GM21576 (cell line): Measurements from ENCODE around the gene PCLO.

Experiments used
- ATAC-seq: cut with Tn5 transposase; IDR thresholded peaks from one replicate; pipeline ENCODE4 v1.9.1; 2021; ENCODE audit warnings: mild to moderate bottlenecking, moderate library complexity; ENCODE audit not compliant: unreplicated experiment

The PCLO gene

GRCh38 chr7:83162402-83163256 lies at the start of gene PCLO:
TSS of gene PCLO (minus strand) at chr7:83162884. CDS start at chr7:83162592, 292 bp downstream.
- peak; percentile 90 for ATAC-seq

GRCh38 chr7:83211685-83212084 lies 49.0 kb upstream of the PCLO start:
- no peak for ATAC-seq

- ATAC-seq, result no peak
Observed at GRCh38 chr7:83210479-83210878, 47.8 kb upstream of the PCLO start.

GRCh38 chr7:83204715-83205114 lies 42.0 kb upstream of the PCLO start:
- ATAC-seq, result no peak

- ATAC-seq, result no peak
Observed at GRCh38 chr7:83201355-83201754, 38.7 kb upstream of the PCLO start.

GRCh38 chr7:83190659-83191389 lies 28.1 kb upstream of the PCLO start:
- ATAC-seq, result no peak

- ATAC-seq, result no peak
Observed at GRCh38 chr7:83178796-83179195, 16.1 kb upstream of the PCLO start.

- ATAC-seq, result no peak
Observed at GRCh38 chr7:83178066-83178465, 15.4 kb upstream of the PCLO start.

GRCh38 chr7:83173664-83174063 lies 11.0 kb upstream of the PCLO start:
- no peak for ATAC-seq

- no peak for ATAC-seq
Observed at GRCh38 chr7:83166781-83167180, 4.1 kb upstream of the PCLO start.

- ATAC-seq, result peak; percentile 10
Observed at GRCh38 chr7:83161899-83162401, 734 bp downstream of the PCLO start.

- no peak for ATAC-seq
Observed at GRCh38 chr7:83161186-83161585, 1.5 kb downstream of the PCLO start.

- ATAC-seq, result no peak
Observed at GRCh38 chr7:83159731-83160130, 3.0 kb downstream of the PCLO start.

GRCh38 chr7:83156006-83156405 lies 6.7 kb downstream of the PCLO start:
- ATAC-seq, result no peak

- no peak for ATAC-seq
Observed at GRCh38 chr7:83155407-83155806, 7.3 kb downstream of the PCLO start.

GRCh38 chr7:83153419-83153818 lies 9.3 kb downstream of the PCLO start:
- ATAC-seq, result no peak

- no peak for ATAC-seq
Observed at GRCh38 chr7:83150310-83150709, 12.4 kb downstream of the PCLO start.

- no peak for ATAC-seq
Observed at GRCh38 chr7:83149466-83149865, 13.2 kb downstream of the PCLO start.

GRCh38 chr7:83148776-83149175 lies 13.9 kb downstream of the PCLO start:
- no peak for ATAC-seq

- no peak for ATAC-seq
Observed at GRCh38 chr7:83143107-83143506, 19.6 kb downstream of the PCLO start.

GRCh38 chr7:83142365-83142764 lies 20.3 kb downstream of the PCLO start:
- ATAC-seq, result no peak

GRCh38 chr7:83141927-83142326 lies 20.8 kb downstream of the PCLO start:
- no peak for ATAC-seq
